CD4-positive, alpha-beta T cell treated with Interleukin-17A for 4 hours (primary cell): ENCODE measurements around the gene PRSS22.

ENCODE experiments used
- DNase-seq: peaks from one replicate; pipeline ENCODE4 v3.0.0-alpha.2; 2020; ENCODE audit warnings: mixed read lengths

The PRSS22 gene

GRCh38 chr16:2848933-2849725, 8.8 kb downstream of the PRSS22 start:
- no peak for DNase-seq

- DNase-seq = no peak
Observed at GRCh38 chr16:2846511-2847310, 11.3 kb downstream of the PRSS22 start.

DNA sequence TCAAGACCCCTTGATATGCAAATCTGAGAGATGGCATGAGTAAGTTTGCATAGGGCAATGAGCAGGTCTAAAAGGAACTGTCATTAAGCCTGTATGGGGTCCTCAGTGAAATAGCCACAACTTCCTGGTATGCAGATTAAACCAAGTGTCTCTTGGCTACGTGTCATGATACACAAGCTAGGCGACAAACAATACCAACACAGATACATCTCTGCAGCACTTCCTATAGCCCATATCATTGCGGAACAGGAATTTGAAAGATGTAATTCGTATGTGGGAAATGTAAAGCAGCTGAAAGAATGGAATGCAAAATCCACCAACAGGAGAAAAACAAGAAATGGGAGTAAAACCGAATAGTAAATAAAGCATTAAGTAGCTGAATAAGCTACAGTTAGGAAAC, 12.9 kb downstream of the PRSS22 start:
- DNase-seq = no peak

DNA sequence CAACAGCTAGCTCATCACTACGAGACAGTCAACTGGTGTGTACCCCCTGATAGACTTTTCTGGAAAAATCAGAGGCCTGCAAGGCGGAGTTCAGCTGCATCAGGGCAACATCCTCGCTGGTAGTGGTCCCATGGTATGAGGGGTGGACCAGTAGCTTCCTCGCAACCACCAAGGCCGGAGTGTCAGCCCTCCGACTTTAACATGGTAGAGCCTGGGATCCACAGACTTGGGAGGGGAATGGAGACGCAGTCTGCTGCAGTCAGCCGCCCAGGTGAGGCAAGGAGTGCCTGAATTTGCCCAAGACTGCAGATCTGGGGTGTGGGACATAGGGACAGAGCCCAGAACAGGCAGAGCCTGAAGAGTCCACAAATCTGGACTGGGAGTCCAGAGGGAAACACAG, 14.4 kb downstream of the PRSS22 start:
- DNase-seq = no peak

DNA sequence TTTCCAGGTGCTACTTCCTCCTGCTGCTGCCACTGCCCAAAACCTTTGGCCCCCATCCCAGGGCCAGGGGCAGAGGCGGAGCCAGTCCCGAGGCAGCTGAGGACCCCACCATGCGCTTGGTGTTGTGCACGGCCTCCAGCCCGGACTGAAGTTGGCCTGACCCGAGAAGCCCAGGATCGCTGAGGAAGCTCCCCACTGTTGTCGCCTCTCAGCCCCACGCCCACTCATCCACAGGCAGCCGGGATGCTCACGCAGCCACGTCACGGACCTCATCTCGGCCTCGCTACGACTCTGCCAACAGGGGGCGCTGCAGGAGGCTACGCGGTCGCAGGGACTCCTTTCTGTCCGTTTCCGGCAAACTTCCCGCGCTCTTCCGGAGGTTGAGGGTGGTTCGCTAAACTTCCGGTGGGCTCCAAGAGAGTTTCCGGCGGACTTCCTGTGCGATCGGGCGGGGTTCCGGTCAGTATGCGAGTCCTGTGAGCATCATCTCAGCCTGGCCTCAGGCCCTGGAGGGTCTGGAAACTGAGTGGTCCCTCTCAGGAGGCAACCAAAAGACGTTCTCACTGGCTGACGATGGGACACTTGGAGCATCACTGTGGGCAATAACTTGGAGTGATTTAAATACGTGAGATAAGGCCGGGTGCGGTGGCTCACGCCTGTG, 15.5 kb downstream of the PRSS22 start:
- peak; percentile 74 for DNase-seq

DNA sequence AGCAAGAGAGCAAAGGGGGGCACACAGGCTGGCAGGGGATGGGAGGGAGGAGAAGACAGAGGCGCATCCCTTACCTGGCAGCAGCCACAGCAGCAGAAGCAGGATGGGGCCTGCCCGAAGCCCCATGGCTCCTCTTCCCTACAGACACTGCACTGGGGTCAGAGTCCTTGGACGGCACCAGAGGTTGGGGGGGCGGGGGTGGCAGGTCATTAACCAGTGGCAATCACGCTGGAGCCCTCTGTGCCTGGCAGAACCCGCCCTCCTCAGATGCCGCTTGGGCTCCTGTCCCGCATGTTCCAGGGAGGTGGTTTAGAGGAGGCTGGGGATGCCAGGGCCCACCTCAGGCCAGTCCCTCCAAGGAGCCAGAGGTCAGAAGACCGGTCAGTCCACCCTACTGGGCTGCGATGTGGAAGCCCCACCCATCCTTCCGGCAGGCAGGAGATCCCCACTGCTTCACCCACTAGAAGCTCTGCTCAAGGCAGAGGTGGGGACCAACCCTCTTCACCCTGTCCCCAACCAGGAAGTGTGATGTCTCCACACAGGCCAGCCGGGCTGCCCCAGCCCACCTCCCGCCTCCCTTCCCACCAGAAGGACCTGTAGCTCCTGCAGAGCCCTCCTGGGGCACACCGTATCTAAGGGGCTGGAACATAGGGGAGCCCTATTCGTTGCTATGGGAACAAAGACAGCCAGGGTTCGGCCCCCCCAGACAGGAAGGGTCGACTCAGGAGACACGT, 16.2 kb downstream of the PRSS22 start:
- no peak for DNase-seq

GRCh38 chr16:2840914-2841313, 17.1 kb downstream of the PRSS22 start:
- DNase-seq = no peak

DNA sequence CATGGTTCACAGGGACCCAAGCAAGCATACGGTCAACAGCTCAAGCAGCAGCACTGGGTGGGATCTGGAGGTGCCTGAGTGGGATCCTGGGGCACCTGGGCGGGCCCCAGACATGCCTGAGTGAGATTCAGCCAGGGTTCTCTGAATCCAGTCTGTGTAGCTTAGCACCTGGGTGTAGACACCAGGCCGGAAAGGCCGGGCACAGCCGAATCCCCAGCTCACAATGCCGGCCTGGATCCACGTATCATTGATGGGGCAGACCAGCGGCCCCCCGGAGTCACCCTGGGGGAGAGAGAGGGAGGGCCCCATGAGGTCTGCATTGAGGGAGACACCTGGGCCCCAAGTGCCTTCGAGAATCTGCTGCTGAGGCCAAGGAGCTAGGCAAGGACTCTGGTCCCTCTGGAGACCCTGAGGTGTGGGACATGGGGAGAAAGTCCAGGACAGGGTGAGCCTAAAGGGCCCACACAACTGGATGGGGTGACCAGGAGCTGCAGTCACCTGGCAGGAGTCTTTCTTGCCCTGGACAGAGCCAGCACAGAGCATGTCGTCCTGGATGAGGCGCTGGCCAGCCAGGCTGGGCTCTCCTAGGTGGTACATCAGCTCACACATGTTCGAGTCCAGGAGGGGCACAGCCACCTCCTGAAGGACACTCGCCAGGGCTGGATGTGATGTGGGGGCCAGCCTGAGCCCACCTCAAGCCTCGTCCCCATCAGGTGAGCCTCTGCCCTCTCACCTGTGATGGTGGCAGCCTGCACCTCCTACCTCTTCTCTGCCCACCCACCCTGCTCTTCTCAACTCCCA, 18.1 kb downstream of the PRSS22 start:
- DNase-seq = no peak

DNA sequence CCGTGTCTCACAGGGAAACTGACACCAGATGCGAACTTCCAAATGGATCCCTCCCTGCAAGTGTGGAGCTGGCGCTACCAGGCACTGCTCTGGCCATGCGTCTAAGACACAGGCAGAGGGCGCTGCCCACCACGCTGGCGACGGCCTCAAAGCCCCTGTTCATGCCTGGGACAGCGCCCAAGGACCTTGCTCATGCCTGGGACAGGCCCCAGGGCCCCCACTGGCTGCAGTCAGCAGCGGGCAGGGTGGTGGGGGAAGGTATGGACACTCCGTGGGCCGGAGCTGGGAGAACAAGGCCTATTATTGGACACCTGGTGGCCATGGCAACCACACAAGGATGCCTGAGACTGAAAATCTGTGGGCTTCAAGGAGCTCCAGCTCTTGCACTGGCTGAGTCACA, 19.0 kb downstream of the PRSS22 start:
- peak; percentile 69 for DNase-seq

- no peak for DNase-seq
Observed at GRCh38 chr16:2836646-2837508, 21.1 kb downstream of the PRSS22 start.

GRCh38 chr16:2835638-2836493, 22.1 kb downstream of the PRSS22 start:
- DNase-seq = no peak

- no peak for DNase-seq
Observed at GRCh38 chr16:2834968-2835367, 23.0 kb downstream of the PRSS22 start.

- no peak for DNase-seq
Observed at GRCh38 chr16:2833776-2834175, 24.2 kb downstream of the PRSS22 start.

DNA sequence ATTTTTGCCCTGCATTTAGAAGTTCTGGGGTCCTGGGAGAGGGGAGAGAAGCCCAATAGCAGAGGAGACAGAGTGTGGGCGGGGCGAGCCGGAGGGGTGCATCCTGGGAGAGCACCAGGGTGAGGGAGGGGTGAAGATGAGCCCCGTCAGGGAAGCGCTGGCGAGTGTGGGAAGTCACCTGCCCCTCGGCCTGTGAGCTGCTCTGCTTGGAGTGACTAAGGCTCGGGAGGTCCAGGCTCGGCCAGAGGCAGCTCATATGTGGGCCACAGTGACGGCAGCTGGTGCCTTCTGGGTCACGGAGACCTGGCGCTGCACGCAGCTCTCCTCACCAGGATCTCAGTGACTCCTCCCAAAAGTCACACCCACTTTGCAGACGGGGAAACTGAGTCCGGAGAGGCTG, 26.8 kb downstream of the PRSS22 start:
- DNase-seq = no peak

DNA sequence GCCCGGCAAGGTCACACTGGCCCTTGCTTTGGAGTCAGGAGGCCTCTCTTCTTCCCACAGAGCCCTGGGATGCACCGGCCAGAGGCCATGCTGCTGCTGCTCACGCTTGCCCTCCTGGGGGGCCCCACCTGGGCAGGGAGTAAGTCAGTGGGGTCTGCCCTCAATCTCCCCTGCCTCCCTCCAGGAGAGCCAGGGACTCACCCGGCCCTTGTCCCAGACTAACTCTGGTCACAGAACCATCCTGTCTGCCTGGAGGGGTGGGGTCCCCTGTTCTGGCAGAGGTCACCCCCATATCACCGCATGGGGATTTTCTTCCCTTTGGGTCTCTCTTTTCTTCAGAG, 27.6 kb downstream of the PRSS22 start:
- DNase-seq = no peak

DNA sequence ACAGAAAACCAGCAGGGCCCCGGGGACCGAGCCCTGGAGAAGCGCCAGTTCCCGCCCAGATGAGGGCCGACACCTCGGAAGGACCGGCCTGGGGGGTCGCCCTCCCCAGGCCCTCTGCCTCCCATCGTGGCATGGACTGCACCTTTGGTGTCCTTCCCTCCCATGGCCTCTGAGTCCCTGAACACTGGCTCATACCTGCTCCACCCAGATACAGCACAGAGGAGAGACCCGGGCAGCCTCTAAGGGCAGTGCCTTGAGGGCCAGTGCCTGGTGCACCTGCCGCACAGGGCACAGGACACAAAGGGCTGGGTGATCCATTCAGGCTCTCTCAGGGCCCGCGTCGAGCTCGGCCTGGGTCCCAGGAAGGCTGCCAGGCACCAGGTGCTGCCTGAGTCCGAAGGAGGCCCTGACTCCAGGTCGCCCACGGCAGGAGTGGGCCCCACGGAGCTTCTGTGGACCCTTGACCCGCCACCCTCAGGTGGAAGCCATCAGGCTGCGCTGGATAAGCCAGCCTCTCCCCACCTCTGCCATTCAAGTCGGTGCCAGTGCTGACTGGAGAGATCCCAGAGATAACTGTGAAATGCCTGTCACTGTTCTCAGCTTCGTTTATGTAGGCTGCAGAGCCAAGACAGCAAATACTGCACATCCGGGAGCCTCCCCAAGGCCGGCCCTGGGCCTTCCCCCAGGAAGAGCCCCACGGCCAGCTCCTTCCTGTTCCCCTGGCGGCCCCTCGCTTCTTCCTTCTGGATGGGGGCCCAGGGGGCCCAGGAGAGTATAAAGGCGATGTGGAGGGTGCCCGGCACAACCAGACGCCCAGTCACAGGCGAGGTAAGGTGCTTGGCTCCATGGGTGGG, 28.2 kb downstream of the PRSS22 start, which contains the start of gene ZG16B:
Gene ZG16B, plus strand, starts transcription at position 803 of the 854 bp plus-strand sequence. CDS start 139 bp downstream, outside the sequence.
- DNase-seq = no peak

DNA sequence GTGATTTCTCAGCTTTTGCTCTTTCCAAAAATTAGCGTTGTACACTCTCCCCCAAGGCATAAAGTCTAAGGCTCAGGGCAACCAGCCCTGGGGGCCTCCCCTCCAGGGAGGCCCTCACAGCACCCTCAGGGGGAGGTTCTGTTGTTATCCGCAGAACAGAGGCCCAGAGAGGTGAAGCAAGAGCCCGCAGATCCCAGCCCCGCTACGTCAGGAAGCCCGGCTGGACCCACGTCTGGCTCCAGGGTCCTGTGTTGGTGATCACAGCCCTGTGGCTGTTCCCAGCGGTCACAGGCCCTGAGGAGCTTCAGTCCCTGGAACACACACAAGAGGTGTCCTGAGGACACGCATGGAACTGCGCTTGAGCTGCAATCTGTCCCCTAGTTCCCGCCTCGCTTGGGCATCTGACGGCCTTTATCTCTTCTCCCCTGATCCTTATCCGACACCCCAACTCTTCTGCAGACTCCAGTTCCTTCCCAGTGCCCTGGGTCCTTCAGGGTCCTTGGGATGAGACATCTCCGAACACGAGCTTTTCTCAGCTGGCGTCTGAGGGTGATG, 29.0 kb downstream of the PRSS22 start:
- DNase-seq = no peak

- DNase-seq = no peak
Observed at GRCh38 chr16:2828521-2828840, 29.5 kb downstream of the PRSS22 start.
